DMS114 treated with DMSO at 0.1 percent for 48 hours (cell line): ENCODE results near the gene APLP1.
"Not testable (repeated sequence)": the region's sequence is repeated elsewhere in the genome, so short reads cannot be mapped to it uniquely, and the experiment has no call there.

Experiments
- DNase-seq: peaks from one replicate; lab custom pipeline; 2025; ENCODE audit not compliant: unreplicated experiment; lab: John Stamatoyannopoulos, UW

The APLP1 gene

GRCh38 chr19:35903550-35904179 is 35.3 kb downstream of the APLP1 start:
- DNase-seq, result peak; percentile 46

DNA sequence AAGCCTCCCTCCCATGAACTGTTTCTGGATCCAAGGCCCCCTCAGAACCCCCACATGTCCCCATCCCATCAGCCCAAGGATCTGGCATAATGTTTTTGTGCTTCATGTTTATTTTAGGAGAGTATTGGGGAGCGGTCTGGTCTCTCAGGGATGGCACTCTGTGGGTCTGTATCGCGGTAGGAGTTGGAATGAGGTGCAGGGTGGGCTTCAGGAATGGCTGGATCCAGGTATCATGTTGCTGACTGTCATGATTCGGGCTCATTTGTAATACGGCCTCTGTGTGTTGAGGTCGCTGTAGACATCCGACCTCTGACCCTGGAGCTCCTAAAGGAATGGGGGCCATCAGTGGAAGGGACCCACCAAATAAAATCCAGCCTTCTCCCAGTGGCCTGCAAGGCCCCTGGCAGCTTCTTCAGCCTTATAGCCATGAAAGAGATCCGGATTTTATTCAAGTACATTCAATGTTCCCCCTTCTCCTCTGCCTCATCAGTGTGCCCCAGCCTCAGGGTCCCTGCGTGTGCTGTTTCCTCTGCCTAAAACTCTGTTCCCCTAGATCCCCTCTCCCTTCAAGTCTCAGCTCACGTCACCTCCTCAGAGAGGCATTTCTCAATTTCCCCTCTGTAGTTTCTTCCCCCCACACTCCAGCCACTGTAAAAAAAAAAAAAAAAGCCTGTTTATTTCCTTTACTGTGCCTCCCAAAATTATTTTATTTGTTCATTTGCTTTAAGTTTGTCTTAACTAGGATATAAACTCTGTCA is 36.1 kb downstream of the APLP1 start:
- no peak for DNase-seq

GRCh38 chr19:35905178-35905727 is 36.9 kb downstream of the APLP1 start:
- no peak for DNase-seq

DNA sequence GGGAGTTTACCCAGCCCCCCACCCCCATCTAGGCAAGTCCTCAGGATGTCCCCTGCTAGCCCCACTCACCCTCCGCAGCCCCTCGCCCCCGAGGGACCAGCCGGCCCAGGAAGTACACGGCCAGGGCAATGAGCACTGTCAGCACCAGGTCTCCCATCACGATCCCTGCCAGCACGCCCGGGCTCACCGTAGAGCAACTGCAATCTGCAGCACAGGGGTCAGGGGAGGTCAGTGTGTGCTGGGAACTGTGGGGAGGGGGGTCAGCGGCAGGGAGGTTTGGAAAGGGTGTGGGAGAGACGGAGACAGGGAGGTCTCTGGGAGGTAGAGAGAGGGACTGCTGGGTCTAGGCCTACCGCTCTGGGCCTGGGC is 39.0 kb downstream of the APLP1 start:
- no peak for DNase-seq

DNA sequence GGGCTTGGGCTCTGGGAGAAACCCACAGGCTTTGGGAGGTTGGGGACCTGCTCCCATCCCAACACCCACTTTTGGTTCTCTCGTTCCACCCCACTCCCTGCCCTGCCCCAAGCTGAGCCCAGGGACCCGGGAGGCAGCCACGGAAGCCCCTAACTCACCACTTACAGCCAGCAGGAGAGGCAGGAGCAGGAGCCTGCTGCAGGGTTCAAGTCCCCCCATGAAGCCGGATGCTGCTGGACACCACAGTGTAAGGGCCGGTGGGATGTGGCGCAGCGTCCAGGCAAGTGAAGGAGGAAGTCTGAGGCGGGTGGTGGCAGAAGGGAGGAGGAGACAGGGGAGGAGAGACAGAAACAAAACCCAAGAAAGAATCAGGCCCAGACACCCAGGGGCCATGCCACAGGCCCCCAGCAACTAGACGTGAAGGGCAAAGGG is 39.7 kb downstream of the APLP1 start, which contains the start of gene TYROBP:
TSS of gene TYROBP (minus strand) at position 286 of the 432 bp plus-strand sequence. CDS start at position 219, 67 bp downstream.
- no peak for DNase-seq

GRCh38 chr19:35908973-35909683 is 40.8 kb downstream of the APLP1 start:
- no peak for DNase-seq

DNA sequence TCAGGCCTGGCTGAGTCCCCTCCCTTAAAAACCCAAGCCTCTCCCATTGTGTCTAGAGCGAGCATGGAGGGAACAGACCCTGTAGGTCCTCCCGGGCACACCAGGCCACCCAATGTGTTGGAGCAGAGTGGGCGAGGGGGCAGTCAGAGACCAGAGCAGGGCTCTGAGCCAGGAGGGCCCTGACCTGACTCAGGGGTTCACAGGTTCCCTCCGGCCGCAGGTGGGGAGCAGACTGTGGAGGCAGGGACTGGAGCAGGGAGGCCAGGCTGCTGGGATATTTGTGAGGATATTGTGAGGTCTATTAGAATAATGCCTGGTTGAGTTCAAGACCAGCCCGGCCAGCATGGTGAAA is 41.3 kb downstream of the APLP1 start:
- DNase-seq, result no peak

DNA sequence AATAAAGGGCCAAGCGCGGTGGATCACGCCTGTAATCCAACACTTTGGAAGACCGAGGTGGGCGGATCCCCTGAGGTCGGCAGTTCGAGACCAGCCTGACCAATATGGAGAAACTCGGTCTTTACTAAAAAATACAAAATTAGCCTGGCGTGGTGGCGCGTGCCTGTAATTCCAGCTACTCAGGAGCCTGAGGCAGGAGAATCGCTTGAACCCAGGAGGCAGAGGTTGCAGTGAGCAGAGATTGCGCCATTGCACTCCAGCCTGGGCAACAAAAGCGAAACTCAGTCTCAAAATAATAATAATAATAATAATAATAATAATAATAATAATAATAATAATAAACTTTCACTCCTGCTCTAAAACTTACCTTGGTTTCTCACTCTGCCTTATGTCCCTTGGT is 42.0 kb downstream of the APLP1 start:
- not testable (repeated sequence) for DNase-seq

- DNase-seq, result no peak
Observed at GRCh38 chr19:35911173-35911572, 42.8 kb downstream of the APLP1 start.

- no peak for DNase-seq
Observed at GRCh38 chr19:35911790-35912189, 43.4 kb downstream of the APLP1 start.

DNA sequence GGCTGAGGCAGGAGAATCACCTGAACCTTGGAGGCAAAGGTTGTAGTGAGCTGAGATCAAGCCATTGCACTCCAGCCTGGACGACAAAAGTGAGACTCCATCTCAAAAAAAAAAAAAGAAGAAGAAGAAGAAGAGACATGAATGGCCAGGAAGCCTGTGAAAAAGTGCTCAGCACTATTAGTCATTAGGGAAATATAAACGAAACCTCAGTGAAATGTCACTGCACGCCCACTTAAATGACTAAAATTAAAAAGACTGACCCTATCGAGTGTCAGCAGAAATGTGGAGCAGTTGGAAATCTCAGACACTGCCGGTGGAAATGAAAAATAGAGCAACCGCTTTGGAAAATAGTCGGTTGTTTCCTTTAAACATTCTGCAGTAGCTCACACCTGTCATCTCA is 45.2 kb downstream of the APLP1 start:
- no peak for DNase-seq

DNA sequence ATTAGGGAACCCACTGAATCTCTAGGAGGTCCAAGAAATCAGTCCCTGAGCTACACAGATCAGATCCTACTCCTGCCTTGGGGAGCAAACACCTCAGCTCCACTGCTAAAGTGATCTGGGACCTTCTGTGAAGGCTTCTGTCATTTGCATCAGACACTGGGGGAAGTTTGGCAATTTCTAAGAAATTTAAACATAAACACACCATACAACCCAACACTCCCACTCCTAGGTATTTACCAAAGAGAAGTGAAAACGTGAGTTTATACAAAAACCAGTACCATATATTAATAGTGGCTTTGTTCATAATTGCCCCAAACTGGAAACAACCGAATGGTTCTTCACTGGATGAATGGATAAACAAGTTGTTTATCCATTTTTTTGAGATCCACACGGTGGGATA is 47.1 kb downstream of the APLP1 start:
- DNase-seq, result no peak

DNA sequence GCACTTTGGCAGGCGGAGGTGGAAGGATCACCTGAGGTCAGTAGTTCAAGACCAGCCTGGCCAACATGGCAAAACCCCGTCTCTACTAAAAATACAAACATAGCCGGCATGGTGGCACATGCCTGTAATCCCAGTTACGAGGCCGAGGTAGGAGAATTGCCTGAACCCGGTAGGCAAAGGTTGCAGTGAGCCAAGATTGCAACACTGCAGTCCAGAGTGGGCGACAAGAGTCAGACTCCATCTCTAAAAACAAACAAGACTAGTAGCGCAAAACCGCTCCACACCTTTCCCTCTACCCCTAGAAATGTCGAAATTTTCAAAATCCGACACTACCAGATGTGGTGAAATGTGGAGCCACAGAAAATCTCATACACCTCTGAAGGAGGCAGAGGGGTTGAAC is 50.9 kb downstream of the APLP1 start:
- DNase-seq, result no peak

DNA sequence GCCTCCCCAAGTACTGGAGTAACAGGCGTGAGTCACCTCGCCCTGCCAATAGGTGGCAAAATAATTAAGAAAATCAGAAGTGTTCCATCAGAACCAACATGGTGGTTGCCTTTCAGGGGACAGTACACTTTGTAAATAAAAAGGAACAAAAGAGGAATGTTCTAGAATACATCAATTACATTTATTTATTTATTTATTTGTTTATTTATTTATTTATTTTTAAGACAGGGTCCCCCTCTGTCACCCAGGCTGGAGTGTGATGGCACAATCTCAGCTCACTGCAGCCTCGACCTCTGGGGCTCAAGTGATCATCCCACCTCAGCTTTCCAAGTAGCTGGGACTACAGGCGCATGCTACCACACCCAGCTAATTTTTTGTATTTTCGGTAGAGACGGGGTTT is 52.6 kb downstream of the APLP1 start:
- no peak for DNase-seq

DNA sequence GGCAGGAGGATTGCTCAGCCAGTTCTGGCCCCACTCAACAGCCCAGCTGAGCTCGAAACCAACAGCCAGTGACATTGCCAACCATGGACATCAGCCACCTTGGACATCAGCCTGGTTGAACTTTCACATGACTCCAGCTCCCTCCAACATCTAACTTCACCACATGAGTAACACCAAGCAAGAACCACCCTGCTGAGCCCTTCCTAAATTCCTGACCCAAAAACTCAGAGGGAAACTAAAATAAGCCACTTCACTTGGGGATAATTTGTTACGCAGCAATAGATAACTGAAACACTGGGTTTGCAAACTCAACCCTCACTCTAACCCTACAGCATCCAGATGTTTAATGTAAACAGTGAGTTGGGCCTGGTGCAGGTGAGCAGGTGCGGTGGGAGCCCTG is 57.1 kb downstream of the APLP1 start:
- DNase-seq, result no peak

DNA sequence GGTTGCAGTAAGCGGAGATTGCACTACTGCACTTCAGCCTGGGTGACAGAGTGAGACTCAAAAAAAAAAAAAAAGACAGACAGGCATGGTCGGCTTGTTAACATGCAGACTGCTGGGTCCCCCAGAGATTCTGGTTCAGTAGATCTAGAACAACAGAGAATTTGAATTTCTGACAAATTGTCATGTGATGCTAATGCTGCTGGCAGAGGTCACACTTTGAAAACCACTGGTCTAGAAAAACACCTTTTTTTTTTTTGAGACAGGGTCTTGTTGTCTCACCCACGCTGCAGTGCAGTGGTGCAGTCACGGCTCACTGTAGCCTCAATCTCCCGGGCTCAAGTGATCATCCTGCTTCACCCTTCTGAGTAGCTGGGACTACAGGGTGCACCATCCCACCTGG is 60.1 kb downstream of the APLP1 start:
- no peak for DNase-seq
